Liver (tissue), 9 donors: Measurements from ENCODE around the gene ERC2. TPM values are rescaled to one million over a fixed set of nuclear protein-coding genes. Genes with fewer than 3 reads are reported as not detected.

ENCODE experiments used
- DNase-seq: peaks from one replicate; pipeline ENCODE4 v3.0.0-alpha.2; 2017; ENCODE audit warnings: low spot score
- H3K27ac ChIP-seq, 2 donors: one replicate each; pipeline ENCODE4 v1.7.0; 2013; ENCODE audit warnings: inconsistent platforms in 2 of 2, low read length in 2 of 2, control low read depth in 1 of 2, low read depth in 1 of 2, mild to moderate bottlenecking in 1 of 2
- H3K27me3 ChIP-seq, 4 donors: one replicate each; pipeline versions ENCODE4 v1.6.1 to v1.7.0; 2013; ENCODE audit warnings: low read length in 3 of 4, inconsistent platforms in 1 of 4, mild to moderate bottlenecking in 1 of 4, moderate library complexity in 1 of 4; ENCODE audit not compliant: control insufficient read depth in 4 of 4, insufficient read depth in 4 of 4
- H3K36me3 ChIP-seq, 4 donors: one replicate each; pipeline versions ENCODE4 v1.6.1 to v1.7.0; 2013; ENCODE audit warnings: low read length in 3 of 4, mild to moderate bottlenecking in 3 of 4, low read depth in 1 of 4, moderate library complexity in 1 of 4; ENCODE audit not compliant: control insufficient read depth in 4 of 4, insufficient read depth in 3 of 4
- H3K4me1 ChIP-seq, 4 donors: one replicate each; pipeline versions ENCODE4 v1.6.1 to v1.7.0; 2013; ENCODE audit warnings: low read length in 3 of 4, mild to moderate bottlenecking in 3 of 4, moderate library complexity in 1 of 4; ENCODE audit not compliant: control insufficient read depth in 4 of 4, insufficient read depth in 4 of 4
- H3K4me3 ChIP-seq, 3 donors: one replicate each; pipeline versions ENCODE4 v1.6.1 to v1.7.0; 2013; ENCODE audit warnings: low read length in 3 of 3, control low read depth in 1 of 3, low read depth in 1 of 3, mild to moderate bottlenecking in 1 of 3
- H3K9ac ChIP-seq, 2 donors: one replicate each; pipeline ENCODE4 v1.7.0; 2013; ENCODE audit warnings: low read length in 2 of 2, mild to moderate bottlenecking in 2 of 2, moderate library complexity in 2 of 2, control low read depth in 1 of 2, low read depth in 1 of 2
- H3K9me3 ChIP-seq, 4 donors: one replicate each; pipeline versions ENCODE4 v1.6.1 to v1.7.0; 2013; ENCODE audit warnings: low read length in 3 of 4; ENCODE audit not compliant: control insufficient read depth in 4 of 4
- CTCF ChIP-seq: fragments of 150-350 bp; IDR thresholded peaks from 2 replicates; pipeline ENCODE4 v1.5.1; 2017; ENCODE audit warnings: improper control_type of control experiment, low read depth, low read length; ENCODE audit not compliant: missing input control
- FOXA1 ChIP-seq: IDR thresholded peaks from 2 replicates; pipeline ENCODE4 v1.6.1; 2016; ENCODE audit warnings: antibody characterized with exemption
- FOXA2 ChIP-seq: IDR thresholded peaks from 2 replicates; pipeline ENCODE4 v1.6.1; 2016; ENCODE audit warnings: antibody characterized with exemption
- HNF4A ChIP-seq, 2 donors: conservative IDR thresholded peaks; 2 replicates each; pipeline ENCODE4 v1.6.1; 2016; ENCODE audit warnings: antibody characterized with exemption in 2 of 2, mild to moderate bottlenecking in 2 of 2
- RAD21 ChIP-seq, 2 donors: IDR thresholded peaks; 2 replicates each; pipeline ENCODE4 v1.6.1; 2016; ENCODE audit warnings: antibody characterized with exemption in 2 of 2, mild to moderate bottlenecking in 2 of 2
- REST ChIP-seq: IDR thresholded peaks from 2 replicates; pipeline ENCODE4 v1.6.1; 2016; ENCODE audit warnings: antibody characterized with exemption, mild to moderate bottlenecking
- RXRA ChIP-seq, 2 donors: IDR thresholded peaks; 2 replicates each; pipeline ENCODE4 v1.6.1; 2017 to 2018; ENCODE audit warnings: antibody characterized with exemption in 2 of 2, mild to moderate bottlenecking in 1 of 2
- SP1 ChIP-seq: IDR thresholded peaks from 2 replicates; pipeline ENCODE4 v1.6.1; 2018; ENCODE audit warnings: antibody characterized with exemption, mild to moderate bottlenecking
- TAF1 ChIP-seq: conservative IDR thresholded peaks from 2 replicates; pipeline ENCODE4 v1.6.1; 2016; ENCODE audit warnings: antibody characterized with exemption, mild to moderate bottlenecking
- ZBTB33 ChIP-seq: IDR thresholded peaks from 2 replicates; pipeline ENCODE4 v1.6.1; 2016; ENCODE audit warnings: antibody characterized with exemption
- WGBS: extraction: QIAGEN DNeasy Blood & Tissue Kit; methylation state at CpG from one replicate; pipeline ENCODE4 v1.1.7; 2013; 5-methylcytosine and 5-hydroxymethylcytosine counted together
- polyA plus RNA-seq, 2 donors: library from polyadenylated mRNA; stranded (reverse) in 1 of 2; unstranded in 1 of 2; fragments of 200-250 nt in 1 of 2; fragments of >200 nt in 1 of 2; fragmentation: Nextera tagmentation in 1 of 2; extraction: Ambion mirVana in 1 of 2; gene quantifications; one replicate each; pipeline versions ENCODE4 v1.2.1 to v1.2.3, GENCODE V29; 2013 to 2015
- total RNA-seq, 2 donors: library from RNA; depleted of rRNA; stranded (reverse); fragments of >200 nt; gene quantifications; one replicate each; pipeline ENCODE4 v1.2.3, GENCODE V29; 2014
- donor health status: healthy.
- donor health status: healthy.
- donor health status: healthy.
- donor health status: healthy.
- donor health status: healthy.

The ERC2 gene
- total and polyA plus RNA-seq, 4 donors = 0.14 to 0.25 TPM; not detected in 2

- peak; percentile 26 for TF ChIP-seq REST
- TF ChIP-seq TAF1 = no peak
- peak; percentile 56 for TF ChIP-seq CTCF
- no peak for TF ChIP-seq HNF4A (conservative IDR thresholded peaks at IDR 0.05)
- peak; percentile 78 to 79 for TF ChIP-seq RAD21 (IDR thresholded peaks at IDR 0.05)
Observed at GRCh38 chr3:56347219-56347871, 120.9 kb downstream of the ERC2 start (continued).

- no peak for DNase-seq
- Histone ChIP-seq H3K4me1 (peaks cover 0 to 4% (median 0%) of the 10 kb centered on the region in 4 donors), H3K4me3 (no peak overlapping the region), H3K9me3 (no peaks in the 10 kb centered on the region), H3K9ac (no peak overlapping the region), H3K27me3 (no peaks in the 10 kb centered on the region), H3K27ac (no peak overlapping the region), H3K36me3 (no peaks in the 10 kb centered on the region)
- 44% methylated on average over 2 of the region's 2 CpGs for WGBS
- TF ChIP-seq SP1 (no peak), CTCF (no peak), RXRA (IDR thresholded peaks at IDR 0.05) (no peak), ZBTB33 (no peak), FOXA1 (no peak), RAD21 (IDR thresholded peaks at IDR 0.05) (no peak), FOXA2 (no peak)
Observed at GRCh38 chr3:56342475-56342874, 125.8 kb downstream of the ERC2 start.
